B cell (primary cell): ENCODE data around the gene ZNF148.

ENCODE experiments used
- EZH2 ChIP-seq: IDR thresholded peaks from 2 replicates; pipeline ENCODE4 v1.6.1; 2012; ENCODE audit warnings: borderline replicate concordance, low read depth, mild to moderate bottlenecking, moderate library complexity, low read length; ENCODE audit not compliant: insufficient read depth, poor library complexity, severe bottlenecking
- TF ChIP-seq, protein P1 (sequence below): fragments of 200-600 bp; IDR thresholded peaks from one replicate; pipeline ENCODE4 v1.8.0; 2022; ENCODE audit warnings: antibody characterized with exemption, mild to moderate bottlenecking

DNA sequence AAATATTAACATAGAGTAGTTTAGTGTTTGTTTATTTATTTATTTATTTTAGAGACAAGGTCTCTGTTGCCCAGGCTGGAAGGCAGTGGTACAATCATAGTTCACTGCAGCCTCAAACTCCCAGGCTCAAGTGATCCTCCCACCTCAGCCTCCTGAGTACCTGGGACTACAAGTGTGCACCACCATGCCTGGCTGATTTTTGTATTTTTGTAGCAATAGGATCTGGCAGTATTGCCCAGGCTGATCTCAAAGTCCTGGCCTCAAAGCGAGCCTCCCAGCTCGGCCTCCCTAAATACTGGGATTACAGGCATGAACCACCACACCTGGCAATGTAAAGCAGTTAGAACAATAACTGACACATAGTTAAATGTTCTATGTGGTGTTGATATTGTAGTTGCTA lies 4.4 kb upstream of the ZNF148 start:
- TF ChIP-seq, protein P1, sequence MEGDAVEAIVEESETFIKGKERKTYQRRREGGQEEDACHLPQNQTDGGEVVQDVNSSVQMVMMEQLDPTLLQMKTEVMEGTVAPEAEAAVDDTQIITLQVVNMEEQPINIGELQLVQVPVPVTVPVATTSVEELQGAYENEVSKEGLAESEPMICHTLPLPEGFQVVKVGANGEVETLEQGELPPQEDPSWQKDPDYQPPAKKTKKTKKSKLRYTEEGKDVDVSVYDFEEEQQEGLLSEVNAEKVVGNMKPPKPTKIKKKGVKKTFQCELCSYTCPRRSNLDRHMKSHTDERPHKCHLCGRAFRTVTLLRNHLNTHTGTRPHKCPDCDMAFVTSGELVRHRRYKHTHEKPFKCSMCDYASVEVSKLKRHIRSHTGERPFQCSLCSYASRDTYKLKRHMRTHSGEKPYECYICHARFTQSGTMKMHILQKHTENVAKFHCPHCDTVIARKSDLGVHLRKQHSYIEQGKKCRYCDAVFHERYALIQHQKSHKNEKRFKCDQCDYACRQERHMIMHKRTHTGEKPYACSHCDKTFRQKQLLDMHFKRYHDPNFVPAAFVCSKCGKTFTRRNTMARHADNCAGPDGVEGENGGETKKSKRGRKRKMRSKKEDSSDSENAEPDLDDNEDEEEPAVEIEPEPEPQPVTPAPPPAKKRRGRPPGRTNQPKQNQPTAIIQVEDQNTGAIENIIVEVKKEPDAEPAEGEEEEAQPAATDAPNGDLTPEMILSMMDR, result no peak
- TF ChIP-seq EZH2, result no peak
